NCI-H1048 (cell line): Measurements from ENCODE around the gene CDK11B.
"Not testable (repeated sequence)": the region's sequence is repeated elsewhere in the genome, so short reads cannot be mapped to it uniquely, and the experiment has no call there.

ENCODE experiments used
- DNase-seq: peaks from one replicate; lab custom pipeline; 2025; lab: John Stamatoyannopoulos, UW

Gene CDK11B

DNA sequence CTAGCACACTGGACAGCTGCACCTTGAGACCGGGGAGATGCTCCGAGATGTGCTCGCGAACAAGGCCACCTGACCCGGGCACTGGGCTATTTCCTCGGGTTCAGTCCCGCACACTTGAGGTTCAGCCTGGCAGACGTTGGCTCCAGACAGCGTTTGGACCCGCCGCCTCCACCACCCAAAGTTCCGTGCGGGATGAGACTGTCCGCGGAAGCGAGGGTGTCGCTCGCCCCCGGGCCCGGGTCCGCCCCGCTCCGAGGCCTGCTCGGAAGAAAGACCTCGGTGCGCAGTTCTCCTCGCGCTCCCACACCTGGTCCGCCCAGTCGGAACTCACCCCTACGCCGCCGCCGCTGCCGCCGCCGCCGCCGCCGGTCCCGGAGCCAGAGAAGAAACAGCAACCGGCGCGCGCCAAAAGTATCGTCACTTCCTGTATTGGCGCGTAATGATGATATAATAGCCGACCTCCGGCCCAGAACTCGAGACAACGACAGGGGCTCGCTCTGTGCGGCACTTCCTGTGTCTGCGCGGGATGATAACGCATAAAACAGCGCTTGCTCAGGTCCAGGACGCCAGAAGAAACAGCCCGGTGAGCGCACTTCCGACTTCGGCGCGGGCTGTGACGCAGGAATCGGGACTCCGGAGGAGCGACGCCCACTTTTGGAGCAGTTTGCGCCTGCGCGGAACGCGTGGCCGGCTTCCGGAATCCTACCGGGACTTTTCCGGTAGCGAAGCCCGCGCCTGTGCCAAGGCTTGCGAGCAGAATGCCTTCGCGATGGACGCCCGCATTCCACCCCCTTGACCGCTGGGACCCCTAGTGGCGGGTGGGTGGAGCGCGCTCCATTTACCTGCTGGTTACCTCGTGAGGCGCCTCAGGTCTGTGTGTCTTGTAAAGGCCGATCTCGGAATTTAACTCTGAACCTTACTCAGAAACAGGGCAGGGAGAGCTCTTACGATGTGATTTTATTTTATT, at the start of gene CDK11B:
CDK11B (minus strand) TSS at position 422 of the 967 bp plus-strand sequence. CDS start 1,519 bp downstream, outside the sequence.
- DNase-seq: peak; percentile 68

DNA sequence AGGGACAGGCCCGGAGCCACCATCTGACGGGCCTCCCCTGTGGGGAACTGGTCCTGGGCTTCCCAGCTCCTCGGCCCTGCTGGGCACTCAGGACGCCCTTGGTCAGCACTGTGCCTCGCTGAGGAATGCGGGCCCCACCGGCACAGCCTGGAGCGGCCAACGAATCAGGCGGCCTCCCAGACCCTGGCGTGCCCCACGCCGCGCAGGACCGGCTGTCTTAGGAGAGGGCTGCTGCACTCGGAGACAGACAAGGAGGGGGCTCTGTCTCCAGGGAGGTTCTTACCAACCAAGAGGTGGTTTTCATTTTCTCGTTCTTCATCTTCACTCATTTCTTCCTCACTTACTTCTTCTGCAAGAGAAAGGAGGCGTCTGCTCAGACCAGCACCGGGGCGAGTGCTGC, 49.1 kb upstream of the CDK11B start:
- DNase-seq: not testable (repeated sequence)

DNA sequence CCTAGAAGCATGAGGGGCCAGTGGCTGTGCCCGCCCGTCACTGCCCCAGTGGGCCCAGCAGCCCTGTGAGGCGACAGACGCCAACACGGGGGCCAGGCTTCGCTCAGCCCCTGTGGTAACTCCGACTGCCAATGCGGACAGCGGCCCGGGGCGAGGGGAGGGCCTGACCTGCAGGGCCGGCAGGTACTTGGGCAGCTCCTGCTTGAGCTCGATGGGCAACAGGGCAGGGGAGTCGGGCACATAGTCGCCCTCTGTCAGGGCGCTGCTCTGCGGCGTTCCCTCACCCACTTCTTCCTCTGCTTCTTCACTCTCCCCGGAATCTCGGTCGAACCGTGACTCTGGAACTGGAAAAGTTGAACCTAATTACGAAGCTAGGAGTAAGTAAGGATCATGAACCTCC, 48.4 kb upstream of the CDK11B start:
- DNase-seq: not testable (repeated sequence)

DNA sequence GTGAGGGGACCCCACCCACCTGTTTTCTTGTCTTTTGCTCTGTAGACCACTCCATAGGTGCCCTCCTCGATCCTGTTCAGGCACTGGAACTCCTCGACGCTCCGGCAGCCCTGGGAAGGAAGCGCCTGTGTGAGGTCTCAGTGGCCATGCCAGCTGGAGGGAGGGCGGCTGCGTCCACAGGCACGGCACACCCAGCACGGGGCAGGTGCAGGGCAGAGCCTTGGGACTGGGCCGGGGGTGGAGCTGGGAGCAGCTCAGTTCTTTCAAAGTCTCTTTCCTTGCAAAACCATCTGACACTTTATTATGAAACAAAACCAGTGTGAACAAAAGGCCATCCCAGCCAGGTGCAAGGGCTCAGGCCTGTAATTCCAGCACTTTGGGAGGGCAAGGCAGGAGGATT, 46.8 kb upstream of the CDK11B start:
- DNase-seq: not testable (repeated sequence)

DNA sequence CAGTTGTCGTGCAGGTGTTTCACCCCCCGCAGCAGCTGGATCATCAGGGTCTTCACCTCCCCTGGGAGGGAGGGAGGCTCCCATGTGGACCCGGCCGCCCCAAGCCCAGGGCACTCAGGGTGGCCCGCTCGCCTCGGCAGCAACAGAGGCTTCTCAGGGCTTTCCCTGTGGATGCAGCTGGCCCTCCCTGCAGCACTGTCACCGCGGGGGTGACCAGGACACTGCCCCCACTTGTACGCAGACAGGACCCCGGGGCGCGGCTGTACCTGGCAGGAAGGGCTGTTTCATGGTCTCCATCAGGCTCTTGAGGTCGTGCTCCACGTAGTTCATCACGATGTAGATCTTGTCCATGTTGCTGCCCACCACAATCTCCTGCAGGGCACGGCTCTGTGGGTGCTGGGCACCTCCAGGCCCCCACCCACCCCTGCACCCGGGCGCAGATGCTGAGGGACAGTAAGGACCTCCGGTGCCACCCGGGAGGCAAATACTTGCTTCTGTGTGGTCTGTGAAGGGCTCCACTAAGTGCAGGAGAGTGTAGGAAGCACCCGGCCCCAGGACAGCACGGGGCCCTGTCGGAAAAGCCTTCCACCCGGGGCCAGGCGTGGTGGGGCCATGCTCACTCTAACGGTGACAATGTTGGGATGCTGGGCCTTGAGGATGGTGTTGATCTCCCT, 45.6 kb upstream of the CDK11B start:
- not testable (repeated sequence) for DNase-seq

DNA sequence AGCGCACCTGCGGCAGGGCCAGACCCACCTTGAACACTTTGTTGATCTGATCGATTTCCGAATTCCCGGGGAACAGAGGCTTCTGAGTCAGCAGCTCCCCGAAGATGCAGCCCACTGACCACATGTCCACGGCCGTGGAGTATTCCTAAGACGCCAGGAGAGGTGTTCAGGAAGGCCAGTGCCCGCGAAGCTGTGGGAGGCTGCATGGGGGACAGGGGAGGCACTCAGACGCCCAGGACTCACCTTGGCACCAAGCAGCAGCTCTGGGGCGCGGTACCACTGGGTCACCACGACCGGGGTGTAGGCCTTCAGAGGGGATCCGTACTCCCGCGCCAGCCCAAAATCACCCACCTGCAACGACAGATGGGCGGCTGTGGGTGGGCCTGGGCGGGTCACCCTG, 45.0 kb upstream of the CDK11B start:
- DNase-seq: no peak

DNA sequence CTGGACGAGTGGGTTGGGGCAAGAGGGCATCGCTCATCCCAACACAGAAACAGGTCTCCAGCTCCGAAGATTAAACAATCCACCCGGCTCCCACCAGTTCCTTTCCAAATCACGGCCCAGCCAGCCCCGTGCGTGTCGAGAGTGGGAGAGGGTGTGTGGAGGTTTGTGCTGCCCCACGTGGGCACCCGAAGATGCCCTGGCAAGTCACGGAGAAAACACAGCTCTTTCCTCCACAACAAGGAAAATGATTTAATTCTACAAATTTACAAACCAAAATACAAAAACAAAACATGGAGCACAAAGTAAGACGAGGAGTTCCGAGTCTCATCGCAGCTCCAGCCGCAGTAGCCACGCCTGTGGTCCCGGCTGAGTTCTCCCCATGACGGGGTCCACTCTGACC, 43.7 kb upstream of the CDK11B start:
- DNase-seq: not testable (repeated sequence)

DNA sequence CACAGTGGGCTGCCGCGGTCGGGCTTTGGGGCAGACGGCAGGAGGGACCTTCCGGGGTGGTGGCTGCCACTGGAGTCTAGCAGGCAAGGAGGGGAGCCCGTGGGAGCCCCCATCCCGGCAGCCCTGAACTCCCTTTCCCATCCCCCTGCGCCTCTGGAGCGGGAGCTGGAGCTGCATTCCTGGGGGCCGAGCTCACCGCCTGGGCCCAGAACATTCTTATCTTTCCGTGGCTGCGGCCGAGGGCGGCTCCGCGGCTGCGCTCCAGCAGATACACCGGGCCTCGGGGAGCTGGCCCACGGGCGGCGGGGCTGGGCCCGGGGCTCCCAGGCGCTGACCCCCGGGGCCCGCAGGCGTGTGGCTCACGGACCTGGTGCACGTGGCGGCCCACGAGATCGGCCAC, 41.8 kb upstream of the CDK11B start:
- not testable (repeated sequence) for DNase-seq

DNA sequence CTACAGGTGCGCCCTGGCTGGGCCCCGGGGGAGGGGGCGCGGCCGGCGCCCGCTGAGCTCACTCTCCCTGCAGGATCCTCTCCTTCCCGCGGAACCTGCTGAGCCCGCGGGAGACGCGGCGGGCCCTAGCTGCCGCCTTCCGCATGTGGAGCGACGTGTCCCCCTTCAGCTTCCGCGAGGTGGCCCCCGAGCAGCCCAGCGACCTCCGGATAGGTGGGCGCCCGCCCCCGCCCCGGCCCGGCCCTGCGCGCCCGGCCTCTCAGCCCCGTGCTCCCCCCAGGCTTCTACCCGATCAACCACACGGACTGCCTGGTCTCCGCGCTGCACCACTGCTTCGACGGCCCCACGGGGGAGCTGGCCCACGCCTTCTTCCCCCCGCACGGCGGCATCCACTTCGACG, 41.3 kb upstream of the CDK11B start:
- not testable (repeated sequence) for DNase-seq

DNA sequence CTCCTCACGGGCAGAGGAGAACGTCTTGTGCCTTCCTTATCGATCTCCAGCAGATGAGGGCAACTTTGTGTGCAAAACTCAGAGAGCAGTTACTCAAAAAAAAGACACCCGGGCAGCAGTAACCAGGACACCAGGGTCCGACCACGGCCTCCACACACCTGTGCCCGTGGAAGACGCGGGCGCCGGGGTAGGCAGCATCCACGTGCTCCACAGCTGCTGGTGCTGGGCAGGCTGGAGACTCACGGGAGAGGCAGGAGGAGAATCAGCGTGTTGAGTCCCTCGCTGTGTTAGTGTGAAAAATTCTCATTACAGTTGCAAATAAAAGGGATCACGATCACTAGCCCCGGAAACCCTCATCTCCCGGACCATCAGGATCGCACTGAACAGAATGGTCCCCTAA, 40.3 kb upstream of the CDK11B start:
- not testable (repeated sequence) for DNase-seq

DNA sequence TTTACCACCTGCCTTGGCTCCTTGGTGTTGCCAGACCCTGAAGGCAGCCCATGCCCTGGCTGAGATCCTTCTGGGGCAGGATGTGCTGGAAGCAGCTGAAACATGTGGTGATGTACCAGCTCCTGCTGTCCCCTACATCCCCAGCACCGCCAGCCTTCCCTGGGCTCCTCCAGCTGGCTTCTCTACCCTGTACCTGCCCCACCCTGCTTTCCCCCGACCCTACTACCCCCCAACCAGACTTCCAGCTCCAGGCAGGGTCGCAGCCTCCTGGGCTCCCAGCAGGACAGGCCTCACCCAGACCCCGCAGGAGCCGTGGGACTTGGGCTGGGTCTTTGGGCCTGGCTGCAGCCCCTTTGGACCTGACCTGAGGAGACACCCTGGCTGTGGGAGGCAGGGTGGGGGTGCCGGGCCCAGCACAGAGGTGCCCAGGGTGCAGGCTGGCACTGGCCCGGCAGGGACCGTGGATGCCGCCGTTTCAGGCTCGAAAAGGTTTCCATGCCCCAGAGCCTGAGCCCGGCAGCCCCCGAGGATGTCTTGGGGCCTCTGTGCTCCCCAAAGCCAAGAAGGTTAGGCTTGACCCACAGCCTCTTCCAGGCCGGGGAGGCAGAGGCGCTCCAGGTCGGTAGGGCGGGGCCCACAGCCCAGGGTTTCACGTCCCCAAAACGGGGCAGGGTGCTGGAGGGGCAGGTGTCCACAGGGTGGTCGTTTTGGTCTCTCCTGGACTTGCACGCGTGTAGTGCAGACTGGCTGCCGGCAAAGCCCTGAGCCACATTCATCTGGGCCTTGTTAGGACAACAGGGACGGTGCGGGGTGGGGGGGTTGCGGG, 38.8 kb upstream of the CDK11B start:
- not testable (repeated sequence) for DNase-seq

DNA sequence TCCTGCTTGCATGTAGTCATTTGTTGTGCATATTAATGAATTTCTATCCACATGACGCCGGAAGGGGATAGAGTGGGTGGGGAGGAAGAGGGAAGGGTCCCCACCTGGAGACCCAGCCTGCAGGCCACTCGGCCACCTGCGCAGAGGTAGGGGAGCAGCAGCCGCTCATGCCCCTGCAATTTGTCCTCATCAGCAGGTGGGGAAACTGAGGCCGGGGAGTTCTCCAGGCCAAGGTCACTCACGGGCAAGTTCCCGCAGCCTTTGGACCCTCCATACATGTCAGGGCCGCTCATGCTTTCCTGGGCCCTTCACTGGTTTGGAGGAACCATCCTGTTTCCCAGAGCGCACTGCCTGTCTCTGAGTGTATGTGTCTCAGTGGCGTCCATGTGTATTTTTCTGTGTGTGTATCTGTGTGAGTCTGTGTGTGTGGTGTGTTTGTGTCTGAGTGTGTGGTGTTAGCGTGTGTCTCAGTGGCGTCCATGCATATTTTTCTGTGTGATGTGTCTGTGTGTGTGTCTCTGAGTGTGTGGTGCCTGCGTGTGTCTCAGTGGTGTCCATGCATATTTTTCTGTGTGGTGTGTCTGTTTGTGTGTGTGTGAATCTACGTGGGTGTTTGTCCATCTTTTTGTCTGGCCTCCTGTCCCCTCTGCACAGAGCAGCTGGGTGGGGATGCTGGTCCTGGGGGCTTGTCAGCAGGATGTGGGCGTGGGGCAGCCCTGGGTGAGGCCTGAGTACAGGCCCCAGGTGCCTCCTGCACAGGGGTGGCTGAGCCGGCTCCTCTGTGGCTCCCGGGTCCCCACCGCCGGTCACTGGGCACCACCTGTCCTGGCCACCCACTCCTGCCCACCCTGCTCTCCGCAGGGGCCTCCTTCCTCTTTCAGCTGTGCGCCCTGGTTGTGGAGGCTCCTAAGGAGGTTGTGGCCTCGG, 37.9 kb upstream of the CDK11B start:
- not testable (repeated sequence) for DNase-seq

DNA sequence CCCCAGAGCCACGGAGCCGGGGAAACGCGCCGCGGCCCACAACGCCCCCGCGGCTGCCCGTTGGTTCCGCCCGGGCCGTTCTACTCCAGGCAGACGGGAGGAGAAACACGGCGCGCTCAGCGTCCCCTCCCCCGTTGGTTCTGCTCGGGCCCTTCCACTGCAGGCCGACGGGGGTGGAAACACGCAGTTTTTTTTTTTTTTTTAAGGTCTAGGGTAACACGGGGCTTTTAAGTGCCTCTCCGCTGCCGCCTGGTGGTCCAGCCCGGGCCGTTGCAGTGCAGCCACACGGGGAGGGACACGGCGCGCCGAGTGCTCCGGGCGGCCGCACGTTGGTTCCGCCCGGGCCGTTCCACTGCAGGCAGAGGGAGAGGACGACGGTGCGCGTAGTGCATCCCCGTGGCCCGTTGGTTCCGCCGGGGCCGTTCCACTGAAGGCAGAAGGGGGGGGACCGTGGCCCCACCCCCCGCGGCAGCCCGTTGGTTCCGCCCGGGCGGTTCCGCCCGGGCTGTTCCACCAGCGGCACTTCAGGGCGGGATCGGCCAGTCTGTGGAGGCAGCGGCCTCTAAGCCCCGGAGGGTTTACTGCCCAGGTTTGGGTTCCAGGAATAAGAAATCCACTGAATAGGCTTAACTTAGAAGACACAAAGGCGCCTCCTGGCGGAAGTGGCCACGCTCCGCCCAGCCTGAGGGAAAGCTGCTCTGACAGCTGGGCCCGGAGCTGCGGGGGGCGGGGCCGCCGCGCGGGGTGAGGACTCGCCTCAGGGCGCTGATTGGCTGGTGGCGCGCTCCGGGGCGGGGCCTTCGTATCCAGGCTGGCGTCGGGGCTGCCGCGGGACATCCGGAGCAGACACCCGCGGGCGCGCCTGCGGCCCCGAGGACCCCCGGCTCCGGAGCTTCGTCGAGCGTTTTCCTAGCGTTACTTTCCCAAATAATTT, 34.2 kb upstream of the CDK11B start, which contains the start of gene SLC35E2B:
SLC35E2B (minus strand) TSS at position 82 of the 934 bp plus-strand sequence. CDS start 16,096 bp downstream, outside the sequence.
- DNase-seq: peak; percentile 87

DNA sequence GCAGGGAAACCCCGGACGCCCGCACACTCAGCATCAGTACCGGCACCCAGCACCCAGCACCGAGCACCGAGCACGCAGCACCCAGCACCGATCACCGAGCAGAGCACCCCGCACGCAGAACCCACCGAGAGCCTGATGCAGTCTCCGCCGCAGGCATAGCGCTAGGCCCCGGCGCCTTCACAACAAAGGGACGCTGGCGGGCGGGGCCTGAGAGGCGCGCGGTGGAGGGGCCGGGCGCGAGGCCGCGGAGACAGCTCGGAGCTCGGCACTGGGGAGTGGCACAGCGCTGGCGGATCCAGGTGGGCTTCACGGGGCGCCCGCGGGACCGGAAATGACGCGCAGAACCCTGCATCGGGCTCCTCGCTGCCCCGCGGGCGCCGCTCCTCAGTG, 33.5 kb upstream of the CDK11B start:
- DNase-seq: peak; percentile 28

DNA sequence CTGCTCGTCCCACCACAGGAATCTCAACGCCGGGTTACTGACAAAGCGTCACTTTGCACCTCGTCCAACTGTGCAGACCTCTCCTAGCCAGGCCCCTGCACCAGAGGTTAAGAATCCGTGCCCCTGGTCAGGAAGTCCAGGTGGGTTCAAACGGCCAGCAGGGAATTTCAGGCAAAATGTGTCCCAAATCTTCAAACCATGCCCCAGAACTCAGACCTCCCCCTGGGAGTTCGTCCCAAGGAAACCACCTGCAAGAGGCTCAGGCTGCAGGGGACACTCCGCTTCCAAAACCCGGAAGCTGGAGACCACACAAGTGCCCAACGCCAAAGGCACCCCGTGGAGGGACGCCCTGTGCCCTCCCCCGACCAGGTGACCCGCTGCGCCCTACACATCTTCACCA, 32.6 kb upstream of the CDK11B start:
- not testable (repeated sequence) for DNase-seq

DNA sequence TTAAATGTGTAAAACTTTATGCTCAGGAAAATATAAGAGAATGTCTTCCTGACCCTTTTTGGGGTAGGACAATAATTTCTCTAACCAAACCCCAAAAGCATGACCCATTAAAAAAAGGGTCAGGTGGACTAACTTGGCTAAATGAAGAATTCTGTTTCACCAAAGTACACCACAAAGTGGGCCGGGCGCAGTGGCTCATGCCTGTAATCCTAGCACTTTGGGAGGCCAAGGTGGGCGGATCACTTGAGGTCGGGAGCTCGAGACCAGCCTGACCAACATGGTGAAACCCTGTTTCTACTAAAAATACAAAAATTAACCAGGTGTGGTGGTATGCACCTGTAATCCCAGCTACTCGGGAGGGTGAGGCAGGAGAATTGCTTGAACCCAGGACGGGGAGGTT, 30.7 kb upstream of the CDK11B start:
- DNase-seq: not testable (repeated sequence)

DNA sequence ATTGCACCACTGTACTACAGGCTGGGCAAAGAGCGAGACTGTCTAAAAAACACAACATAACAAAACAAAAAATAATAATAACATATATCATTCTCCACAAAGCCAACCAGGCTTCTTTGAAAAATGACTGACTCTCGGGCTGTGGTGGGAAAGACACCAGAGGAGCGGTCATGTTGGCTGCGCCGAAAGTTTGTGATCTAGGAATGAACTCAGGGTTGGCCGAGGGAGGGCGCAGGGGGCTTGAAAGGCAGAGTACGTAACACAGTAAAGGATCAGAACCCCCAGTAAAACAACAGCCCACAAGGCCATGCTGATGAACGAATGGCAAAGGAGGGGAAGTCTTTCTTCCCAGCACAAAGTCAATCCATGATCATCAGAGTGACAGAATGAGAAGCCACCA, 29.0 kb upstream of the CDK11B start:
- no peak for DNase-seq

DNA sequence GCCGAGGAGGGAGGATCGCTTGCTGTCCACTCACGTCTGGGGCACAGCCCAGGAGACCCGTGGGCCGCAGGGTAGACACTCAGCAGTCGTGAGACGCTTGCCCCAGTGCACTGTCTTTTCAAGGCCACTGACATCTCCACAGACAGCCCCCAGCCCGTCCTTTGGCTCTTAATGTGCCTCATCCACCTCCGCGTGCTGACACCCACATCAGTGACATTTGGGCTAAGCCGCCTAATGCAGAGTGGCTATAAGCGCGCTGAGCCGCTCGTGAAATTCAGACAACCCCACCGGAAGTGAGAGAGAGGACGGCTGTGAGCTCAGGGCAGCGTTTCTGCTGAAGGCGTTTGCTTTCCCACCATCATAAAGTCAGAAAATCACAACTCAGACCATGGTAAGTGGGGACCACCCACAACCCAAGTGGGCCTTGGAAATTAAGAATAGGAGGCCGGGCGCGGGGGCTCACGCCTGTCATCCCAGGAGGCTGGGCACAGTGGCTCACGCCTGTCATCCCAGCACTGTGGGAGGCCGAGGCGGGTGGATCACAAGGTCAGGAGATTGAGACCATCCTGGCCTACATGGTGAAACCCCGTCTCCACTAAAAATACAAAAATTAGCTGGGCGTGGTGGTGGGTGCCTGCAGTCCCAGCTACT, 25.4 kb upstream of the CDK11B start:
- DNase-seq: no peak
